Measurements from ENCODE around the gene FMN2. TPM values are rescaled to one million over a fixed set of nuclear protein-coding genes. Genes with fewer than 3 reads are reported as not detected.

The FMN2 gene
- total RNA-seq, 1 experiment from 2014 or later = 0.59 TPM

DNA sequence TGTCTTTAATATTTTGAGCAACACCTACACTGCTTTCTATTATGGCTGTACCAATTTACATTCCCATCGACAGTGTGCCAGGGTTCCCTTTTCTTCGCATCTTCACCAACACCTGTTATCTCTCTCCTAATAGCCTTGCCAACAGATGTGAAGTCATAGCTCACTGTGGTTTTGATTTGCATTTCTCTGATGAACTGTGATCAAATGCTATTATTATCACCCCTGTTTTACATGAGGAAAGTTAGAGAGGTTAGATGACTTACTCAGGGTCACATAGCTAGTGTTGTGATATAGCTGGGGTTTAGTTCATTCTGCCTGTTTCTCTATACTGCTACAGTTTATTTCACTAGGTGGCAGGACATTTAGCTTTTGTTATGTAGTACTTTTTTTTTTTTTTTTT is 204.1 kb downstream of the FMN2 start:
- H3K27me3 ChIP-seq (ENCODE audit: insufficient read depth, low read length) = no peaks in the 10 kb centered on the region
- no peak overlapping the region for H3K9ac ChIP-seq (ENCODE audit: extremely low read depth, insufficient read length, low read length)
- no peak overlapping the region for H3K27ac Mint-ChIP-seq
- H3K4me2 ChIP-seq (ENCODE audit: insufficient read depth, insufficient read length, low read length) = no peak overlapping the region
- H2AFZ ChIP-seq (ENCODE audit: low read length) = no peak overlapping the region
- no peaks in the 10 kb centered on the region for H3K9me3 Mint-ChIP-seq
- no peak overlapping the region for H2BK5ac ChIP-seq (ENCODE audit: insufficient read length, low read length)
- H2AK5ac ChIP-seq (ENCODE audit: insufficient read length, low read length) = no peak overlapping the region
- no peak overlapping the region for H2BK15ac ChIP-seq (ENCODE audit: low read depth, low read length)
- WGBS (ENCODE audit: extremely low coverage, insufficient read length, low lambda C conversion rate) = no CpG with 5 or more reads among the region's 2 CpGs
- H3K14ac ChIP-seq (ENCODE audit: insufficient read depth, low read length) = no peak overlapping the region
- H3K36me3 Mint-ChIP-seq (ENCODE audit: insufficient read depth in 1 of 3, low read depth in 3 of 3) = no peaks in the 10 kb centered on the region
- no peak overlapping the region for H3K4ac ChIP-seq (ENCODE audit: low read depth, low read length)
- TF ChIP-seq, protein P1, sequence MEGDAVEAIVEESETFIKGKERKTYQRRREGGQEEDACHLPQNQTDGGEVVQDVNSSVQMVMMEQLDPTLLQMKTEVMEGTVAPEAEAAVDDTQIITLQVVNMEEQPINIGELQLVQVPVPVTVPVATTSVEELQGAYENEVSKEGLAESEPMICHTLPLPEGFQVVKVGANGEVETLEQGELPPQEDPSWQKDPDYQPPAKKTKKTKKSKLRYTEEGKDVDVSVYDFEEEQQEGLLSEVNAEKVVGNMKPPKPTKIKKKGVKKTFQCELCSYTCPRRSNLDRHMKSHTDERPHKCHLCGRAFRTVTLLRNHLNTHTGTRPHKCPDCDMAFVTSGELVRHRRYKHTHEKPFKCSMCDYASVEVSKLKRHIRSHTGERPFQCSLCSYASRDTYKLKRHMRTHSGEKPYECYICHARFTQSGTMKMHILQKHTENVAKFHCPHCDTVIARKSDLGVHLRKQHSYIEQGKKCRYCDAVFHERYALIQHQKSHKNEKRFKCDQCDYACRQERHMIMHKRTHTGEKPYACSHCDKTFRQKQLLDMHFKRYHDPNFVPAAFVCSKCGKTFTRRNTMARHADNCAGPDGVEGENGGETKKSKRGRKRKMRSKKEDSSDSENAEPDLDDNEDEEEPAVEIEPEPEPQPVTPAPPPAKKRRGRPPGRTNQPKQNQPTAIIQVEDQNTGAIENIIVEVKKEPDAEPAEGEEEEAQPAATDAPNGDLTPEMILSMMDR (conservative IDR thresholded peaks at IDR 0.05) = no peak
- H3K4me3 Mint-ChIP-seq = no peak overlapping the region
- no peak overlapping the region for H3K56ac ChIP-seq (ENCODE audit: insufficient read length, low read depth, low read length)
- H3K27me3 Mint-ChIP-seq (ENCODE audit: low read depth) = no peaks in the 10 kb centered on the region
- no peaks in the 10 kb centered on the region for H3K9me3 ChIP-seq (ENCODE audit: control insufficient read depth, low read depth, low read length)
- H4K5ac ChIP-seq (ENCODE audit: insufficient read length, low read depth, low read length) = no peak overlapping the region
- H3K18ac ChIP-seq (ENCODE audit: insufficient read length, low read depth, low read length) = no peak overlapping the region
- no peaks in the 10 kb centered on the region for H3K79me2 ChIP-seq (ENCODE audit: insufficient read depth, low read length)
- H3K4me1 Mint-ChIP-seq = peaks cover 7% of the 10 kb centered on the region in 2 experiments
- no peaks in the 10 kb centered on the region for H4K20me1 ChIP-seq (ENCODE audit: control insufficient read depth, insufficient read depth, insufficient read length)
- H2BK12ac ChIP-seq (ENCODE audit: insufficient read length, low read depth, low read length) = no peak overlapping the region
- DNase-seq = no peak
- H3K23ac ChIP-seq (ENCODE audit: insufficient read length, low read depth, low read length) = no peak overlapping the region
- H3K23me2 ChIP-seq (ENCODE audit: insufficient read length, low read depth, low read length, poor library complexity, severe bottlenecking) = no peaks in the 10 kb centered on the region
- no peak overlapping the region for H2BK120ac ChIP-seq (ENCODE audit: low read depth, low read length, poor library complexity, severe bottlenecking)
- no peak overlapping the region for H4K8ac ChIP-seq (replicated peaks; ENCODE audit: insufficient read length, low read depth, low read length)
- H2BK20ac ChIP-seq (ENCODE audit: low read depth, low read length, poor library complexity, severe bottlenecking) = no peak overlapping the region
- no peak overlapping the region for H3T11ph ChIP-seq (ENCODE audit: low read length)
- no peak overlapping the region for H3K27ac ChIP-seq (ENCODE audit: insufficient read length, low read depth, low read length)
- no peaks in the 10 kb centered on the region for H3K4me1 ChIP-seq (ENCODE audit: insufficient read depth, low read length)
- H3K79me1 ChIP-seq (ENCODE audit: insufficient read depth, low read depth, low read length, poor library complexity, severe bottlenecking) = no peaks in the 10 kb centered on the region
- H4K91ac ChIP-seq (ENCODE audit: insufficient read length, low read depth, low read length) = no peak overlapping the region
